Aorta (tissue), 5 donors: ENCODE results near the gene HEATR5A. TPM values are rescaled to one million over a fixed set of nuclear protein-coding genes. Genes with fewer than 3 reads are reported as not detected.
"Not testable (repeated sequence)": the region's sequence is repeated elsewhere in the genome, so short reads cannot be mapped to it uniquely, and the experiment has no call there.

Experiments
- ATAC-seq: fragments of 200-7000 bp; cut with Tn5 transposase; one replicate; pipeline ENCODE4 v1.9.1; 2022; ENCODE audit warnings: moderate library complexity; ENCODE audit not compliant: low FRiP score
- DNase-seq, 2 donors: peaks; one replicate each; pipeline ENCODE4 v3.0.0-alpha.2; 2020
- H3K27ac ChIP-seq, 2 donors: one replicate each; pipeline ENCODE4 v1.5.1; 2013; ENCODE audit warnings: low read length in 2 of 2, mild to moderate bottlenecking in 2 of 2, moderate library complexity in 2 of 2, control low read depth in 1 of 2, inconsistent platforms in 1 of 2, low read depth in 1 of 2
- H3K27me3 ChIP-seq, 2 donors: one replicate each; pipeline ENCODE4 v1.6.1; 2013; ENCODE audit warnings: control low read depth in 1 of 2, low read length in 1 of 2, mild to moderate bottlenecking in 1 of 2, moderate library complexity in 1 of 2; ENCODE audit not compliant: insufficient read depth in 2 of 2, control insufficient read depth in 1 of 2
- H3K36me3 ChIP-seq, 2 donors: one replicate each; pipeline ENCODE4 v1.6.1; 2013; ENCODE audit warnings: control low read depth in 1 of 2, low read length in 1 of 2, mild to moderate bottlenecking in 1 of 2; ENCODE audit not compliant: insufficient read depth in 2 of 2, control insufficient read depth in 1 of 2
- H3K4me1 ChIP-seq, 2 donors: one replicate each; pipeline ENCODE4 v1.6.1; 2013; ENCODE audit warnings: low read length in 2 of 2, control low read depth in 1 of 2, mild to moderate bottlenecking in 1 of 2, moderate library complexity in 1 of 2; ENCODE audit not compliant: insufficient read depth in 2 of 2, control insufficient read depth in 1 of 2
- H3K4me3 ChIP-seq, 2 donors: one replicate each; pipeline ENCODE4 v1.5.1; 2013; ENCODE audit warnings: low read length in 2 of 2, control low read depth in 1 of 2, mild to moderate bottlenecking in 1 of 2
- H3K9me3 ChIP-seq: one replicate; pipeline ENCODE4 v1.6.1; 2013; ENCODE audit warnings: mild to moderate bottlenecking, low read length; ENCODE audit not compliant: control insufficient read depth
- WGBS, 2 donors: extraction: QIAGEN DNeasy Blood & Tissue Kit; methylation state at CpG; one replicate each; pipeline ENCODE4 v1.1.7; 2013; 5-methylcytosine and 5-hydroxymethylcytosine counted together
- intact Hi-C, 2 donors: fragments of 100-400 bp; cut with DNase I; formaldehyde crosslinking; loops; one replicate each; pipeline versions ENCODE4 v1.14.2 to v1.15.0; 2022
- polyA plus RNA-seq, 2 donors: library from polyadenylated mRNA; stranded (reverse); fragments of 200-250 nt; gene quantifications; one replicate each; pipeline ENCODE4 v1.2.3, GENCODE V29; 2013
- total RNA-seq, 2 donors: library from RNA; stranded (reverse); fragmentation: NEBNext Ultra II Directional; extraction: Animal tissue kit (Norgen Biotek cat#: 25700); gene quantifications; one replicate each; pipeline ENCODE4 v1.2.1, GENCODE V29; 2021
- donor health status: healthy with polysubstance abuse.
- donor health status: Bipolar disorder and iron deficiency.
- donor health status: DM: no; HTN: no; CAD: no.
- donor health status: DM: no; HTN: no; CAD: no.
- donor health status: DM: yes; HTN: yes; CAD: no.

HEATR5A gene
- total and polyA plus RNA-seq, 4 donors: 7.5 to 53.0 (median 25.3) TPM

- DNase-seq (no peak), ATAC-seq (no peak)
- H3K36me3 ChIP-seq: peaks cover 2 to 4% of the 10 kb centered on the region in 2 donors
- H3K9me3 ChIP-seq: no peaks in the 10 kb centered on the region
- intact Hi-C loops: no loop called here
- no peaks in the 10 kb centered on the region for H3K27me3 ChIP-seq
- no peak overlapping the region for H3K4me3 ChIP-seq
- H3K4me1 ChIP-seq: no peaks in the 10 kb centered on the region
- WGBS, 2 donors: 81 to 90% methylated on average over 5 of the region's 5 CpGs
- no peak overlapping the region for H3K27ac ChIP-seq
Measured at GRCh38 chr14:31319701-31320100, 100.6 kb downstream of the HEATR5A start.

- no peak overlapping the region for H3K4me3 ChIP-seq
- intact Hi-C loops: no loop called here
- peaks cover 4 to 9% of the 10 kb centered on the region in 2 donors for H3K36me3 ChIP-seq
- no peak for DNase-seq
- no peaks in the 10 kb centered on the region for H3K9me3 ChIP-seq
- 92 to 96% methylated on average over 1 of the region's 1 CpG for WGBS, 2 donors
- no peaks in the 10 kb centered on the region for H3K27me3 ChIP-seq
- no peak for ATAC-seq
- H3K27ac ChIP-seq: no peak overlapping the region
- no peaks in the 10 kb centered on the region for H3K4me1 ChIP-seq
Measured at GRCh38 chr14:31312934-31313333, 107.4 kb downstream of the HEATR5A start.

- ATAC-seq, H3K36me3 ChIP-seq, intact Hi-C loops: not testable (repeated sequence)
Measured at GRCh38 chr14:31312370-31312769, 108.0 kb downstream of the HEATR5A start.

GRCh38 chr14:31307618-31308017, 112.7 kb downstream of the HEATR5A start:
- no peak overlapping the region for H3K27ac ChIP-seq
- 93 to 94% methylated on average over 3 of the region's 3 CpGs for WGBS, 2 donors
- intact Hi-C loops: no loop called here
- ATAC-seq: no peak
- no peaks in the 10 kb centered on the region for H3K4me1 ChIP-seq
- no peak for DNase-seq
- H3K27me3 ChIP-seq: no peaks in the 10 kb centered on the region
- H3K36me3 ChIP-seq: peaks cover 2 to 5% of the 10 kb centered on the region in 2 donors
- no peak overlapping the region for H3K4me3 ChIP-seq
- no peaks in the 10 kb centered on the region for H3K9me3 ChIP-seq

More at GRCh38 chr14:31312370-31312769, 108.0 kb downstream of the HEATR5A start:
- not testable (repeated sequence) for H3K27me3 ChIP-seq, H3K27ac ChIP-seq, H3K4me1 ChIP-seq, H3K9me3 ChIP-seq, DNase-seq, H3K4me3 ChIP-seq
- WGBS, 2 donors: 97 to 98% methylated on average over 6 of the region's 6 CpGs

- no peaks in the 10 kb centered on the region for H3K9me3 ChIP-seq
- no peak for ATAC-seq
- H3K36me3 ChIP-seq: peaks cover 2 to 4% of the 10 kb centered on the region in 2 donors
- DNase-seq: no peak
- H3K4me3 ChIP-seq: no peak overlapping the region
- no peaks in the 10 kb centered on the region for H3K4me1 ChIP-seq
- H3K27me3 ChIP-seq: no peaks in the 10 kb centered on the region
- no peak overlapping the region for H3K27ac ChIP-seq
- intact Hi-C loops: no loop called here
Measured at GRCh38 chr14:31307198-31307597, 113.2 kb downstream of the HEATR5A start.

GRCh38 chr14:31303654-31304053, 116.7 kb downstream of the HEATR5A start:
- H3K36me3 ChIP-seq: peaks cover 2 to 4% of the 10 kb centered on the region in 2 donors

GRCh38 chr14:31300883-31301282, 119.5 kb downstream of the HEATR5A start:
- intact Hi-C loops: no loop called here
- Histone ChIP-seq H3K4me1 (peaks cover 0 to 1% of the 10 kb centered on the region in 2 donors), H3K36me3 (peaks cover 0 to 4% of the 10 kb centered on the region in 2 donors), H3K27me3 (no peaks in the 10 kb centered on the region), H3K27ac (no peak overlapping the region), H3K9me3 (no peaks in the 10 kb centered on the region), H3K4me3 (no peak overlapping the region)
- no peak for DNase-seq
- WGBS, 2 donors: 95 to 96% methylated on average over 3 of the region's 3 CpGs
- no peak for ATAC-seq

More at GRCh38 chr14:31303654-31304053, 116.7 kb downstream of the HEATR5A start:
- Histone ChIP-seq H3K27me3 (no peaks in the 10 kb centered on the region), H3K9me3 (no peaks in the 10 kb centered on the region), H3K27ac (no peak overlapping the region), H3K4me1 (no peaks in the 10 kb centered on the region), H3K4me3 (no peak overlapping the region)
- intact Hi-C loops: no loop called here
- WGBS, 2 donors: 95 to 96% methylated on average over 5 of the region's 5 CpGs
- DNase-seq: no peak
- ATAC-seq: no peak

GRCh38 chr14:31300296-31300695, 120.1 kb downstream of the HEATR5A start:
- H3K27ac ChIP-seq: no peak overlapping the region
- no peak overlapping the region for H3K4me3 ChIP-seq
- ATAC-seq (no peak), DNase-seq (no peak)
- intact Hi-C loops: no loop called here
- 95 to 96% methylated on average over 7 of the region's 7 CpGs for WGBS, 2 donors
- peaks cover 0 to 4% of the 10 kb centered on the region in 2 donors for H3K36me3 ChIP-seq
- no peaks in the 10 kb centered on the region for H3K27me3 ChIP-seq
- H3K9me3 ChIP-seq: no peaks in the 10 kb centered on the region
- H3K4me1 ChIP-seq: peaks cover 0 to 3% of the 10 kb centered on the region in 2 donors

GRCh38 chr14:31297701-31298344, 122.5 kb downstream of the HEATR5A start:
- Histone ChIP-seq H3K9me3 (no peaks in the 10 kb centered on the region), H3K27ac (no peak overlapping the region), H3K27me3 (no peaks in the 10 kb centered on the region), H3K4me3 (no peak overlapping the region), H3K36me3 (no peaks in the 10 kb centered on the region), H3K4me1 (peaks cover 0 to 3% of the 10 kb centered on the region in 2 donors)
- DNase-seq (no peak), ATAC-seq (no peak)
- intact Hi-C loops: no loop called here
